H9 (cell line): Measurements from ENCODE around the gene GABBR2. TPM values are rescaled to one million over a fixed set of nuclear protein-coding genes. Genes with fewer than 3 reads are reported as not detected.

Experiments
- DNase-seq: peaks from one replicate; pipeline ENCODE4 v3.0.0-alpha.2; 2017
- H2AFZ ChIP-seq: one replicate; pipeline ENCODE4 v1.6.1; 2013; ENCODE audit warnings: mild to moderate bottlenecking, low read length, control low read depth, moderate library complexity
- H2AK5ac ChIP-seq: 2 replicates; pipeline ENCODE4 v1.6.1; 2013; ENCODE audit warnings: low read length, control low read depth, mixed read lengths; ENCODE audit not compliant: insufficient read length
- H2BK120ac ChIP-seq: one replicate; pipeline ENCODE4 v1.6.1; 2013; ENCODE audit warnings: low read depth, mild to moderate bottlenecking, low read length, control low read depth, inconsistent platforms; ENCODE audit not compliant: poor library complexity, severe bottlenecking
- H2BK12ac ChIP-seq: 2 replicates; pipeline ENCODE4 v1.6.1; 2013; ENCODE audit warnings: low read length, control low read depth, mixed read lengths, low read depth; ENCODE audit not compliant: insufficient read length
- H2BK15ac ChIP-seq: 2 replicates; pipeline ENCODE4 v1.6.1; 2013; ENCODE audit warnings: low read depth, low read length, control low read depth
- H2BK20ac ChIP-seq: one replicate; pipeline ENCODE4 v1.6.1; 2013; ENCODE audit warnings: low read depth, mild to moderate bottlenecking, low read length, control low read depth, inconsistent platforms; ENCODE audit not compliant: poor library complexity, severe bottlenecking
- H2BK5ac ChIP-seq: 2 replicates; pipeline ENCODE4 v1.6.1; 2013; ENCODE audit warnings: low read length, control low read depth, mixed read lengths; ENCODE audit not compliant: insufficient read length
- H3K14ac ChIP-seq: 2 replicates; pipeline ENCODE4 v1.6.1; 2013; ENCODE audit warnings: low read length, control low read depth; ENCODE audit not compliant: insufficient read depth
- H3K18ac ChIP-seq: 2 replicates; pipeline ENCODE4 v1.6.1; 2013; ENCODE audit warnings: low read depth, mild to moderate bottlenecking, mixed read lengths, low read length, control low read depth; ENCODE audit not compliant: insufficient read length
- H3K23ac ChIP-seq: 2 replicates; pipeline ENCODE4 v1.6.1; 2013; ENCODE audit warnings: low read length, control low read depth, mixed read lengths, low read depth; ENCODE audit not compliant: insufficient read length
- H3K23me2 ChIP-seq: 2 replicates; pipeline ENCODE4 v1.6.1; 2013; ENCODE audit warnings: low read depth, mild to moderate bottlenecking, mixed read lengths, low read length, control low read depth; ENCODE audit not compliant: insufficient read length, poor library complexity, severe bottlenecking
- H3K27ac ChIP-seq: 2 replicates; pipeline ENCODE4 v1.5.1; 2013; ENCODE audit warnings: low read length, control low read depth, mixed read lengths, low read depth; ENCODE audit not compliant: insufficient read length
- H3K27me3 ChIP-seq: 2 replicates; pipeline ENCODE4 v1.6.1; 2013; ENCODE audit warnings: low read length, control low read depth, inconsistent platforms; ENCODE audit not compliant: insufficient read depth
- H3K4ac ChIP-seq: 2 replicates; pipeline ENCODE4 v1.6.1; 2013; ENCODE audit warnings: low read depth, mild to moderate bottlenecking, control low read depth, inconsistent platforms, low read length, moderate library complexity
- H3K4me1 ChIP-seq: 2 replicates; pipeline ENCODE4 v1.6.1; 2013; ENCODE audit warnings: low read length, control low read depth, inconsistent platforms; ENCODE audit not compliant: insufficient read depth
- H3K4me2 ChIP-seq: 2 replicates; pipeline ENCODE4 v1.6.1; 2013; ENCODE audit warnings: low read length, control low read depth, mixed read lengths; ENCODE audit not compliant: insufficient read length, insufficient read depth
- H3K56ac ChIP-seq: 2 replicates; pipeline ENCODE4 v1.6.1; 2013; ENCODE audit warnings: low read depth, mild to moderate bottlenecking, mixed read lengths, low read length, control low read depth; ENCODE audit not compliant: insufficient read length
- H3K79me1 ChIP-seq: 2 replicates; pipeline ENCODE4 v1.6.1; 2013; ENCODE audit warnings: low read depth, mild to moderate bottlenecking, moderate library complexity, low read length, control low read depth, inconsistent platforms; ENCODE audit not compliant: insufficient read depth, poor library complexity, severe bottlenecking
- H3K79me2 ChIP-seq: 2 replicates; pipeline ENCODE4 v1.6.1; 2013; ENCODE audit warnings: low read length, control low read depth, inconsistent platforms; ENCODE audit not compliant: insufficient read depth
- H3K9ac ChIP-seq: 2 replicates; pipeline ENCODE4 v1.6.1; 2013; ENCODE audit warnings: low read length, control low read depth, mixed read lengths; ENCODE audit not compliant: insufficient read length; ENCODE audit errors: extremely low read depth
- H3K9me3 ChIP-seq: one replicate; pipeline ENCODE4 v1.6.1; 2013; ENCODE audit warnings: low read depth, low read length, inconsistent platforms; ENCODE audit not compliant: control insufficient read depth
- H3T11ph ChIP-seq: one replicate; pipeline ENCODE4 v1.6.1; 2013; ENCODE audit warnings: mild to moderate bottlenecking, low read length, control low read depth, inconsistent platforms
- H4K20me1 ChIP-seq: one replicate; pipeline ENCODE4 v1.6.1; 2013; ENCODE audit not compliant: control insufficient read depth, insufficient read length, insufficient read depth
- H4K5ac ChIP-seq: 2 replicates; pipeline ENCODE4 v1.6.1; 2013; ENCODE audit warnings: low read depth, mild to moderate bottlenecking, mixed read lengths, low read length, control low read depth; ENCODE audit not compliant: insufficient read length
- H4K8ac ChIP-seq: replicated peaks from 2 replicates; pipeline ENCODE4 v1.6.1; 2013; ENCODE audit warnings: low read length, control low read depth, mixed read lengths, low read depth; ENCODE audit not compliant: insufficient read length
- H4K91ac ChIP-seq: 2 replicates; pipeline ENCODE4 v1.6.1; 2013; ENCODE audit warnings: low read depth, mild to moderate bottlenecking, moderate library complexity, mixed read lengths, low read length, control low read depth; ENCODE audit not compliant: insufficient read length
- H3K27ac Mint-ChIP-seq, 3 experiments: 2 replicates in 2 of 3; 3 replicates in 1 of 3; pipeline ENCODE4 v1.8.0; 2020 to 2021; ENCODE audit warnings: mixed read lengths in 3 of 3, mild to moderate bottlenecking in 1 of 3, moderate library complexity in 1 of 3
- H3K27me3 Mint-ChIP-seq: 2 replicates; pipeline ENCODE4 v1.8.0; 2021; ENCODE audit warnings: low read depth, mild to moderate bottlenecking, moderate library complexity, mixed read lengths
- H3K36me3 Mint-ChIP-seq, 3 experiments: 2 replicates in 2 of 3; 3 replicates in 1 of 3; pipeline ENCODE4 v1.8.0; 2020 to 2021; ENCODE audit warnings: low read depth in 3 of 3, mixed read lengths in 3 of 3; ENCODE audit not compliant: insufficient read depth in 1 of 3
- H3K4me1 Mint-ChIP-seq, 2 experiments: 2 replicates each; pipeline ENCODE4 v1.8.0; 2020; ENCODE audit warnings: mixed read lengths in 2 of 2
- H3K4me3 Mint-ChIP-seq, 2 experiments: 2 replicates in 1 of 2; 3 replicates in 1 of 2; pipeline ENCODE4 v1.8.0; 2020 to 2021; ENCODE audit warnings: mild to moderate bottlenecking in 2 of 2, mixed read lengths in 2 of 2, moderate library complexity in 1 of 2
- H3K9me3 Mint-ChIP-seq, 2 experiments: 2 replicates in 1 of 2; 3 replicates in 1 of 2; pipeline ENCODE4 v1.8.0; 2020; ENCODE audit warnings: mild to moderate bottlenecking in 2 of 2, mixed read lengths in 2 of 2, moderate library complexity in 1 of 2
- CTCF ChIP-seq: fragments of 200-600 bp; sonication (generic); conservative IDR thresholded peaks from 3 replicates; pipeline ENCODE4 v1.8.0; 2021; ENCODE audit warnings: antibody characterized with exemption, mild to moderate bottlenecking
- WGBS: extraction: QIAGEN DNeasy Blood & Tissue Kit; methylation state at CpG from one replicate; pipeline ENCODE4 v1.1.7; 2013; ENCODE audit warnings: missing lambda C conversion rate, low lambda C conversion rate, mixed read lengths; ENCODE audit not compliant: insufficient read length; ENCODE audit errors: extremely low coverage; 5-methylcytosine and 5-hydroxymethylcytosine counted together
- total RNA-seq: library from RNA; stranded (reverse); gene quantifications from 2 replicates; pipeline ENCODE4 v1.2.1, GENCODE V29; 2021

Gene GABBR2
- total RNA-seq, 1 experiment from 2014 or later, result 0.66 TPM

GRCh38 chr9:98591696-98592095, 117.0 kb downstream of the GABBR2 start:
- Histone ChIP-seq H3K4me2 (no peak overlapping the region), H2AFZ (no peak overlapping the region), H4K91ac (no peak overlapping the region), H2BK5ac (no peak overlapping the region), H3K18ac (no peak overlapping the region), H3K4ac (no peak overlapping the region), H2AK5ac (no peak overlapping the region), H3K9ac (no peak overlapping the region), H3K9me3 (no peaks in the 10 kb centered on the region), H3K27me3 (no peaks in the 10 kb centered on the region), H3K56ac (no peak overlapping the region), H4K5ac (no peak overlapping the region), H4K20me1 (no peaks in the 10 kb centered on the region), H4K8ac (no peak overlapping the region), H3K4me1 (no peaks in the 10 kb centered on the region), H2BK20ac (no peak overlapping the region), H2BK120ac (no peak overlapping the region), H2BK15ac (no peak overlapping the region), H3K79me1 (no peaks in the 10 kb centered on the region), H3K27ac (no peak overlapping the region), H2BK12ac (no peak overlapping the region), H3T11ph (no peak overlapping the region), H3K79me2 (no peaks in the 10 kb centered on the region), H3K23ac (no peak overlapping the region), H3K14ac (no peak overlapping the region), H3K23me2 (no peaks in the 10 kb centered on the region)
- DNase-seq, result no peak
- Mint-ChIP-seq H3K36me3 (no peaks in the 10 kb centered on the region), H3K27ac (no peak overlapping the region), H3K9me3 (no peaks in the 10 kb centered on the region), H3K4me3 (no peak overlapping the region), H3K27me3 (peaks cover 7% of the 10 kb centered on the region), H3K4me1 (peaks cover 0 to 2% of the 10 kb centered on the region in 2 experiments; a peak in 1 of 4 replicates)
- no peak for TF ChIP-seq CTCF
- no CpG with 5 or more reads among the region's 3 CpGs for WGBS
